Fibroblast of skin of back (primary cell): ENCODE results near the gene ATP8B4.

Source experiments
- DNase-seq: peaks from one replicate; pipeline ENCODE4 v3.0.0-alpha.2; 2013

The ATP8B4 gene

DNA sequence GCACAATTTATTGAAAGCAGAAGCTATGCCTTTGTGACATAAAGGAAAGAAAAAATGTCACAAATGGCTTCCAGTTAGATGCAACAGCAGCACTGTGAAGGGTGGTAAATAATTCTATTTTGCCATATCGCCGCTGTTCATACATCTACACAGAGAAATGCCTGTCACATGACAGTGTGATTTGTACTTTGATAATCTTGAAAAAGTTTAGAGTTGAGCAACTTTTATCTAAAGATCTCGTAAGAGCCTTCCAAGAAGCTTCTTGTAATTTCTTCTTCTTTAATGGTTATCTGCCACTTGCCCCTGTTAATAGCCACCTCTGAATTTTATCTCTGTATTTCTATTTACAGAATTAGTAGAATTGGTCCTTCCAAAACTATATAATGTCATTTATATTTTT is 192.3 kb downstream of the ATP8B4 start:
- DNase-seq, result no peak

GRCh38 chr15:49923671-49924070 is 195.4 kb downstream of the ATP8B4 start:
- no peak for DNase-seq

GRCh38 chr15:49919034-49919433 is 200.0 kb downstream of the ATP8B4 start:
- no peak for DNase-seq

DNA sequence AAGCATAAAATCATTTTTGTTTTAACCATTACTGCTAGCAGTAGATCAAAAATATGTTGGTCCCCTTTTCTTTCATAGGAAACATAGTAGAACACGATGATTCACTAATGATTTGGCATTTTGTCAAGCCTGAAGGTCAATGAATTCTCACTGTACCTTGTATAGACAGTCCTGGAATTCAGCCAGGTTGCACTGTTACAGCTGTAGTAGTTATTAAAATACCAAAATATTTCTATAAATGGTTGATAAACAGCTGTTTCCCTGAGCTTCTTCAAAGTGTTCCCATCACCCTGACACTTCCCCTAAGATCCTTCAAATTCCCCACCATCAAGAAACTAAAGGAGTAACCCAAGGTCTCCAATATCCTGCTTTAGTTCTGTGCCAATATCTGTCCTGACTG is 200.9 kb downstream of the ATP8B4 start:
- DNase-seq, result no peak

GRCh38 chr15:49916998-49917397 is 202.0 kb downstream of the ATP8B4 start:
- no peak for DNase-seq

DNA sequence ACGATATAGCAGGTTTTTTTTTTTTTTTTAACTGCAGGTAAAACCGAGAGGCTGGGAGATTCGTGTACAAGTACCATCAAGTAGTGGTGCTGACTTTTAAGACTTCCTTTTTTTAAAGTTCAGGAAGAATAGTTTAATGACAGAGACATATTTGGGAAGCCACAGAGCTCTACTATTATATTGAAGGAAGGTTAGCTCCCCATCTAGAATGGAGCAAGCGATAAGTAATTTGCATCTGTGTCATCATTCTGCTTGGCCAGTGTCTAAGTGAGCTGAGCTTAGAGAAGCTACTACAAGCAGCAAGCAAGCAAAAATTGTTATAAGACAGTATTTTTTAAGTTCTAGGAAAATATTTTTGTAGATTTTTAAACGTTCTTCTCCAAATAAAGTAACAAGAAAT is 203.2 kb downstream of the ATP8B4 start:
- no peak for DNase-seq

- DNase-seq, result no peak
Observed at GRCh38 chr15:49908933-49909295, 210.1 kb downstream of the ATP8B4 start.

DNA sequence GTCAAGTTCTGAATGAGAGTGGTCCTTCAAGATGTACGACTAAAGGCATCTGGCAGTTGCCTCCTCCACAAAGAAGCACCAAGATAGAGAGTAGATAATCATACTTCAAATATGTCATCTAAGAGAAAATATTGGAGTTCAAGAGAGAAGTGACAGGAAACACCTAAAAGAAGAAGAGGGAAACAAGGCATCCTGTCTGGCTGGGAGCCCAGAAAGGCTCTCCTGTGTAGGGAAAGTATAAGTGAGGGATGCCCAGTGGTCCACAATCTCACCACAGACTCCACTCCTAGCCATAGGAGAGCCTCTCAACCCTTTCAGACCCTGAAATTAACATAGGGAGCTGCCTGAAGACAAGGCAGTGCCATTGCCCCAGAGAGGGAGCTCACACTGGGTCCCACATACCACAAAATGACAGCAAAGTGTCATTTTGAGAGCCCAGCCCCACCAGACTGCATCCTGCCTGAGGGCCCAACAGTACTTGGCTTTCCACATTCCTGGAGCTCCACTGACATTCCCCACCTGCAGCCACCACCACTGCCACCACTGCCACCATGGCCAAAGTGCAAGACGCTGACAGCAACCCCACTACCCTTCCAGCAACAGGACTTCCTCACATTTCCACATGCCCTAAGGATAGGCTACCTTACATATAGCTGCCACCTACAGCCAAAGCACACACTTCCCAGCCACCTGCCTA is 210.6 kb downstream of the ATP8B4 start:
- DNase-seq, result no peak

DNA sequence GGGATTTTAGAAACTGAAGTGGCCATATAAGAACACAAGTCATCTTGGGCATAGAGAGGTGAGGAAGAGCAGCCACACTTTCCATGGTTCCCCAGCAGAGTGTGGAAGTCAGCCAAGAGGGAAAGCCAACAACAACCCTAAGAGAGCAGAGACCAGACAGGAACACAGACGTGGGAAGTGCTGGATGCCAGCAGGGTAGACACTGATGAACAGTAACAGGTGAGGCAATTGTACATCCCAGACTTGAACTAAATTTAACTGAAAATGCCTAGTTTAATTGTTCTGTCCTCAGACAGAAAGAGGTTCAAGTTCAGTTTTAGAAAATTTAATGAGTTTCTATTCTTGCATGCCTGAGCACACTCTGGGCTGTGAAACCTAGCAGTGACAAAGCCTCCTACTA is 212.1 kb downstream of the ATP8B4 start:
- DNase-seq, result no peak

GRCh38 chr15:49905221-49905620 is 213.8 kb downstream of the ATP8B4 start:
- no peak for DNase-seq

GRCh38 chr15:49904296-49904695 is 214.7 kb downstream of the ATP8B4 start:
- DNase-seq, result peak; percentile 11

DNA sequence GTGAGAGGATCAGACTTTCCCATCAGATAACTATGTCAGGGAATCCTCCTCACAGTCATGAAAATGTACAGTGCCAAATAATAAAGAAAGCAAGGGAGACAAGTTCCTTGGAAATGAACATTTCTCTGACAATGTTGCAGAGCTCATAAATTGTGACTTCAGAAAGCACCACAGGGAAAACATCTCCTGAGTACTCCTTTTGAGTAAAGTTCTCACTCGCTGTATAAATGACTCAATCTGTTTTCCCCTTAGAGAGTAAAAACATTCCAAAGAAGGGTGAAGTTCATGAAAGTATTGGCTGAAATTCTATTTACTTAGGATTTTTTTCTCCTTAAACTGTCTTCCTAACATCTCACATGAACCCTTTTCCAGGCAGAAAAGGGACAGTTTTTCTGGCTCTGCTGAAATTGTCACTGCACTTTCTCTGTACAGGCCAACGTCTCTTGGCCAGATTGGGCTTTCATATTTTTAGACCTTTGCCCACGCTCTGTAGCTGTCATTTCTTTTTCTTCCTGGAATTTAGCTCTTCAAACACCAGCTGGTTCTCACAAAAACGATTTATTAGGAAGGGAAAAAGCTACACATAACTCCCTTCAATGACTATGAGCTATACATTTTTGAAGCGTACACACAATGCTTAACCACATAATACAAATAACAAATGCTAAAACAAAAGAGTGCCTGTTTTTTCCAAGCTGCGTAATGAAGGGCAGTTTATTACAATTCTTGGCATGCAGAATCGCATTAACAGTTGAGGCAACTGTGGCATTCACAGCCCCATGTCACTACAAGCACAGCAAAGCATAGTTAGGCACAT is 216.1 kb downstream of the ATP8B4 start:
- DNase-seq, result peak; percentile 81

GRCh38 chr15:49901996-49902684 is 216.9 kb downstream of the ATP8B4 start:
- peak; percentile 33 for DNase-seq

DNA sequence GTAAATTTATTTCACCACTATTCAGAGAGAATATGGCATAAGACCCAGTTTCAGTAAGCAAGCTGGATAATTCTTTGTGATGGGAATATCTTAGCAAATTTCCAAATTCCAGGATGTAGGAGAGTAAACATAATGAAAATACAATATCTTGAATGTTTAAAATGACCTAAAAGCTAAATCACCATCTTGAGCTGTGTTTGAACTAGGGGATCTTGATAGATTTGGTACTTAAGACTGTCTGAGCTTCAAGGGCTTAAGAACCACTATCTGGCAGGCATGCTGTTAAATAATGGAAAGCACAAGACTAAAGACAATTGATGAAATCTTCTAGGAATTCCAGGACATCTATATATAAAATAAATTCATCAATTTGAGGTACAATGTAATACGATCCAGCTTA is 217.7 kb downstream of the ATP8B4 start:
- no peak for DNase-seq

DNA sequence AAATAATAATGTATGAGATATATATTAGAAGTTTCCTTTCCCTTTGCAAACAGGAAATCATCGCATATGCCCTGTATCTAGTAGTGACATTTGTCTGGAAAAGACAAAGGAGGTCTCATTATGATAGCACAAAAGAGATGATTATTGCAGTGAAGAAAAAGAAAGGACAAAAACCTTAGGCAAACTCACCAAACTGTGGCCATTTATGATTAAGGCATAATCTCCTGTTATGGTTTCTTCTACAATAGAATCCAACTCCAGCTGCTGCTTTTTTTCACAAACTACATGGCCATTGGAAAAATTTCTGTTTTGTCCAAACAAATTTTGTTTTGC is 218.2 kb downstream of the ATP8B4 start:
- DNase-seq, result no peak

- DNase-seq, result peak; percentile 32
Observed at GRCh38 chr15:49900006-49900902, 218.8 kb downstream of the ATP8B4 start.

DNA sequence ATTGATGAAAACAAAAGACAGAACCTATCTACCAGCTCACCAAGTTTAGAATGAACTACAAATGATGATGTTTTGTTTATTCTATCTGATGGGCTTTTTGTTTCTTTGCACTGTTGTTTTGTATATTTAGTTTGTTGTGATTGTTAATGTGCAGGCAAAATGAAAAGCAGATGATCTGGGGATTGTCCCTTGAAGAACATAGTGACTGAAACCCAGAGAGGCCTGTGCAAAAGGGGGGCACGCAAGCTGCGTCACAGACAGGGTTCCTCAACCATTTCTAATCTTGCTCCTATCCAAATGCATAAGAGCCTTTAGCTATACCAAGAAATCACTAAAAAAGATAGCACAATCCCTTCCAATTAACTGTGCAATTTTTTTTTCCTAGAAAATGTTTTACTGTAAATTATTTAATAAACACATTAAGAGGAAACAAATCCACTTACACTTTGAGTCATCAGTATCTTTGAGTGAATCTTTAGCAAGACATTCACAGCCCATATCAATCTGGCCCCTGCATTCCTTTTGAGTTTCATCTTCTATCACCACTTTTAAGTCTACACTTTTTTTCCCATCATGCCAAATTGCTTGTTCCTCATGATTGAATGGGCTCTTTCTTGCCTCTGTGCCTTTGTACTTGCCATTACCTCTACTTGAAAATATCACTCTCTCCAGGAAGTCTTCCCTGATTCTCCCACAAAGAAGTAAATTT is 220.3 kb downstream of the ATP8B4 start:
- no peak for DNase-seq

DNA sequence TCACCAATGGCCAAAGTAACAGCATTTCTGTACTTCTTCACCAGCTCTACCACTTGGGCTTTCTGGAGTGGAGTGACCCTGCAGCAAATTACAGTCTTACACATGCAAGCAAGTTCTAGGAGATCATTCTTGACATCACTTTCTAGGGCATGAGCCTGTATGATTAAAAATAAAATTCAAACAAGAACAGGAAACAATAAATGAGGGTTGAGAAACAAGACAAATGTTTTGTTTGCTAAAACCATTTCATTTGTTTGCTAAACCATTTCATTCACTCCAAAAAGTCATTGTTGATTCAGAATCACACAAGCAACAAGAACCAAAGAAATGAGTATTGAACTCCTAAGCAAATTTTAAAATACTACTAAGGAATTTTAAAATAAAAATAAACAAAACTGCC is 220.9 kb downstream of the ATP8B4 start:
- no peak for DNase-seq

DNA sequence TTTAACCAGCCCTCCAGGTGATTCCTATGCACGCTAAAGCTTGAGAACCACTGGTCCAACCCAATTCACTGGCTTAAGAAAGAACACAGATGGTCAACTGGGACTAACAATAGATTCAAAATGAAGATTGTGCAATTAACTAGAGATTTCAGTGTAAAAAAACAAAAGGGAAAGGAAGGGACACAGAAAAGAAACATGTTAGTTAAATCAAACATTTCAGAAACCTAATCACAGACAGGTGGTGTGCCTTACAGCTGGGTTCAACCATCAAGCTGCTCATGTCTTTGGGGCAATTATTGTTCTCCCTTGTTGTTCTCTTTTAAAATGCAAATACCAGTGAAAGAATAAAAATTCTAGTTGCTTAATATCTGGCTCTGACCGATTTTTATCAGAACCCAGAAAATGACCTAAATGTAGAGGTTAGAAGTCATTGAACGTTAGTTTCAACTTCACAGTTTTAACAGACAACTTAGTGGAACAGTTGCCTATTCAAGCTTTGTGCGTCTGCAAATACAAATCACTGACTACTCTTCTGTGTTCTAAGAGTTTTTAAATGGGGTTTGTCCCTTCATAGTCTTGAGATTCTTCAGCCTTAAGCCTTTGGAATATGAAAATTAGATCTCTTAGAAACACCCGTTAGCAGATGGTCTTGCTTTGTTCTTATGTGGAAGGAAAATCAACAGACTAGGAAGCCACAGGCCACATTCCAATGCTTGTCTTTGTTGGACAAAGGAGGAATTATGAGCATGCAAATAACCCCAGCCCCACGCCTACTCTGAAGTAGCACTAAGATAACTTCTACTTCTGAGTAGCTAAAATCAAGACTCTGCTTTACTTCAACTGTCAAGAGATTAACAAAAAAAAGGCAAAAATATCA is 223.4 kb downstream of the ATP8B4 start:
- peak; percentile 30 for DNase-seq

DNA sequence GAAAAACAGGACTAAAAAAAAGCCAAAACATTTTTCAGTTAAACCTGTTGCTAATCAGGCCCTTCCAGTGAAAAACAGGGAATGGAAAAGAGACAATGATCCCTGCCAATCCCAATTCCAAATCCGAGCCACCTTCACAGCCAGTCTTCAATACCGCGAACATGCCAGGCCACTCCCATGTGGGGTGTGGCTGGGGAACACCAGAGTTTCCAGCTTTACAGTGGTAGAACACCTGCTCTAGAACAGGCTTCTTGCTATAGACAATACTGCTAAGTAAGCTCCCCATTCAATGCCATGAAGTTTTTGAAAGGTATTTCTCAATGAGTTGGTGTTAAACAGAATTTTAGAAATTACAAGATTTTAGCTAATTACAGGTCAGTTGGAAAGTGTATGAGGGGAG is 228.3 kb downstream of the ATP8B4 start:
- DNase-seq, result no peak

DNA sequence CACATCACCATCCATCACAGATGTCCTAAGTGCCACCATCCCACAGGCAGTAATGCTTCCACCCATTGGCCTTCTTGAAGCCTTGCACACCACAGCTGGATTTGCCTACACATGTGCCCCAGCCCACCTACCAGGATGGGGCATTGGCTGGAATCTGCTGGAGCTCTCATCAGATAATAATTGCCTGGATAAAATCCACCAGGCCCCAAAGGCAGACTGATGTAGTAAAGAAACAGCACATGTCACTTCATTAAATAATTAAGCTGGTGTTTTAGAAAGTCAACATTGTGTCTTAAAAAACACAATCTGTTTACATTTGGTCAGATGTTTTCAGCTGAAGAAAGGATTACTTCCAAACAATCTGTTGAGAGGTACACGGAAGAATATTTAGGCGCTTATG is 229.5 kb downstream of the ATP8B4 start:
- DNase-seq, result no peak
